HFF-Myc (cell line): ENCODE measurements around the gene SFTPA2.
"Not testable (repeated sequence)": the region's sequence is repeated elsewhere in the genome, so short reads cannot be mapped to it uniquely, and the experiment has no call there.

Experiments
- DNase-seq: peaks from one replicate; pipeline ENCODE4 v3.0.0-alpha.2; 2011; ENCODE audit warnings: low read depth; ENCODE audit errors: extremely low read depth
- H3K4me3 ChIP-seq: replicated peaks from 2 replicates; pipeline ENCODE4 v1.5.1; 2011; ENCODE audit warnings: low read depth, mild to moderate bottlenecking, control low read depth, low read length
- TF ChIP-seq, protein P1 (sequence below): IDR thresholded peaks from 2 replicates; pipeline ENCODE4 v1.5.1; 2012; ENCODE audit warnings: mild to moderate bottlenecking, low read depth, low read length, control low read depth; ENCODE audit errors: missing control alignments

Gene SFTPA2

DNA sequence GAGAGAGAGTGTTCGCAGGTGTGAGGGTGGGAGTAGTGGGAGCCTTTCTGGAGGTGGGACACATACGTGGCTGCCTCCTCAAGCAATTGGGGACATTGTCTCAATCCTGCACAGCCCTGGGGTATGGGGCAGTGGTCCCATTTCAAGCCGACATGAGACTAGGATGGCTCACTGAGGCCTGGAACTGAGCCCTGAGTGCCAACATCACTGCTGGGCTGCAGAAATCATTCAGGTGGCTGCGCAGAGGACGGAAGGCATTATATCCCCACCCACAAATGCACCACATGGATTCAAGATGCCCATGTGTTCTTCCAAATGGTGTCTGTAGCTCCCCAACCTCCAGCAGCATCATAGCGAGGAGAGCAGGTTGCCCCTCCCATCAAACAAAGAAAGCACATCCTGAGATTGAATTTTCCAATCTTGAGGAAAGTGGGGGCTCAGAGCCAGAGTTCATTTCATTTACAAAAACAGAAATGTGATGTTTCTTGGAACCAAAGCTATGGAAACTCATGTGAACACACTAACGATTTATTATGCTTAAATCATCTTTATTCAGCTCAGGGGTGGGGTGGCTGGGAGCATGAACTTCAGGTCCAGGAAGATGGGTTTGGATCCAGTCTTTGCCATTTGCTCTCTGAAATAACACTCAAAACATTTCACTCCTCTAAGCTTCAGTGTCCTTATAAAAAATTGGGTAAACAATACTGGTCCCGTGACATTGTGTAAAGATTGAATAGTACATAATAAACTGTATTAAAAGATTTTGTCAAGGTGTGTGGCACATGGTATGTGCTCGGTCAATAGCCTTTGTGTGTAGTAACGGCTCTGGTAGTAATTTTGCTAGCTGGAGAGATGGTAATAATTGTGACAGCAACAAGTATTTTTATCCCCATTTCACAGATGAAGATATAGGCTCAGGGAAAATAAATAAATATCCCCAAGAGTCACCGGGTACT lies 4.6 kb downstream of the SFTPA2 start:
- DNase-seq, result no peak
- H3K4me3 ChIP-seq, result no peak overlapping the region
- TF ChIP-seq, protein P1, sequence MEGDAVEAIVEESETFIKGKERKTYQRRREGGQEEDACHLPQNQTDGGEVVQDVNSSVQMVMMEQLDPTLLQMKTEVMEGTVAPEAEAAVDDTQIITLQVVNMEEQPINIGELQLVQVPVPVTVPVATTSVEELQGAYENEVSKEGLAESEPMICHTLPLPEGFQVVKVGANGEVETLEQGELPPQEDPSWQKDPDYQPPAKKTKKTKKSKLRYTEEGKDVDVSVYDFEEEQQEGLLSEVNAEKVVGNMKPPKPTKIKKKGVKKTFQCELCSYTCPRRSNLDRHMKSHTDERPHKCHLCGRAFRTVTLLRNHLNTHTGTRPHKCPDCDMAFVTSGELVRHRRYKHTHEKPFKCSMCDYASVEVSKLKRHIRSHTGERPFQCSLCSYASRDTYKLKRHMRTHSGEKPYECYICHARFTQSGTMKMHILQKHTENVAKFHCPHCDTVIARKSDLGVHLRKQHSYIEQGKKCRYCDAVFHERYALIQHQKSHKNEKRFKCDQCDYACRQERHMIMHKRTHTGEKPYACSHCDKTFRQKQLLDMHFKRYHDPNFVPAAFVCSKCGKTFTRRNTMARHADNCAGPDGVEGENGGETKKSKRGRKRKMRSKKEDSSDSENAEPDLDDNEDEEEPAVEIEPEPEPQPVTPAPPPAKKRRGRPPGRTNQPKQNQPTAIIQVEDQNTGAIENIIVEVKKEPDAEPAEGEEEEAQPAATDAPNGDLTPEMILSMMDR, result no peak

DNA sequence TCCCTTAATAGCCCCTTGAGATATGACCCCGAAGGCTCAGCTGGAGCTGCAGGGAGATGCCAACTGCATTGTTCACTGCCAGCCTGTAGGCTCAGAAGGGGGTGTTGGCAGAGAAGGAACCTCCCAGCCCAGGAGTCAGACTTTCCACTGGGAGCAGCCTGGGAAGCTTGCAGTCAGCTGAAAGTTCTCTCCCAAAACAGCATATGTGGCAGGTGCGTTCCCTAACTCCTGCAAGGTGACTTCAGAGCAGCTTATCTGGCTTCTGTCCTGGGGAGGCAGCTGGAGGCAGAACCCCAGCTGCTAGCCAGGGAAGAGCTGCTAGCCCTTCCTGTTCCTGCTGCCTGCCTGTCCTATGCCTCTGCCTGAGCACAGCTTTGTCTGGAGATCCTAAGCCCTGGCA lies 8.1 kb downstream of the SFTPA2 start:
- no peak overlapping the region for H3K4me3 ChIP-seq
- TF ChIP-seq, protein P1, result no peak
- DNase-seq, result no peak

DNA sequence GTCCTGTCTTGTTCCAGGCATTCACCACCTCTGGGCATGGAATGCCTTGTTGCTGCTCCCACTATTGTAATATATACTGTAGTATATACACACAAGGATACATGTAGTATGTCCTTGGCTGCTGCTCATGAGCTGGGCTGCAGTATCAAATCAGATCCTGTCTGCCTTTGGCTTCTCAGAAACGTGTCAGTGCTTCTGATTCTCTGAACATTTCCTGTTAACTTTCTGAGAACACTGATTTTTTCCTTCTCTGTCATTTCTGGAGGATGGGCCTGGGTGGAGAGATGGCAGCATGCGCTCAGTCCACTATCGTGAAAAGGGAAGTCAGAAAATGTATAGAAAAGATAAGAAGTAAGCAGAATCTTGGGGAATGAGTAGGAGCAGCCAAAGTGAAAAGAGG lies 12.2 kb downstream of the SFTPA2 start:
- TF ChIP-seq, protein P1, result no peak
- no peak for DNase-seq
- no peak overlapping the region for H3K4me3 ChIP-seq

DNA sequence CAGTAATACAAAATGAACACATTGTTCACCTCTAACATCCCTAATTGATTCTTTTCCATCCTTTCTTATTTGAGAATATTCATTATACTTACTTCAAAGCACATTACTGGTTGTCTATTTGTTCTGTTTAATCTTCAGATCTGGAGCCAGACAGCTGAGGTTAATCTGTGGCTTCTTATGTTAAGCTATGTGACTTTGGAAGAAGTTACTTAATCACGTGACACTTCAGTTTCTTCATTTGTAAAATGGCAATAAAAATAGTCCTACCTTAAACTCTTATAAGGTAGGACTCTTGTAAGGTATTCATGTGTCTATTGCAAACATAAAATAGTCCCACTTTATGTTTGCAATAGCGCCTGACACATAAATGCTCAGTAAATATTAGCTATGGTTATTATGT lies 13.1 kb downstream of the SFTPA2 start:
- not testable (repeated sequence) for H3K4me3 ChIP-seq, DNase-seq

DNA sequence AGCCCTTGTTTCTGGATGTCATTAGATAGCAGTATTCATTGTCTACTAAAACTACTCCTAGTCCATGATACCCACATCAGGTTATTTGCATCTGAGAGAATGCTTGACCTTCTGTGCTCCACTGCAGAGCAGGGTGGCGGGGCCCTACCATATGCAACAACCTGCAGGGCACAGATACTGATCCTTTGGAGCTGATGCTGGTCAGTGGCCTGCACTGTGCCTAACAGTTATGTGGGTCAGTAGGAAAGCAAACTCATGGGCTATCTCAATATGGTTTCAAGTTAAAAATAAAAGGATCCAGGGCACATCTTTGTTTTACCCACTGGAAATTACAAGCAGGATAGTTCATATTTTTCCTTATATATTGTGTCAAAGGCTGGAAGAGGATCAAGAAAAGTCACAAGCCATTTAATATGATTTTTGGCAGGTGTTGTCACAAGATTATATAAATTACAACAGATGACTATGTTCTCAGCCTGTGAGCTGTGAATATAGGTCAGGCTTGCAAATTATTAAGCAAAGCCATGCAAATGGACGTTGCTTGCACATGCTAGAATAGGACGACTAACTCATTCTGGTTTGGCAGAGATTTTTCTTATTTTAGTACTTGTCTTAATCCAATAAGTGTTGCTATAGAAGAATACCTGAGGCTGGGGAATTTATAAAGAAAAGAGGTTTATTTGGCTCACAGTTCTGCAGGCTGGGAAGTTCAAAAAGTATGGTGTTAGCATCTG lies 15.1 kb downstream of the SFTPA2 start:
- H3K4me3 ChIP-seq, DNase-seq: not testable (repeated sequence)

DNA sequence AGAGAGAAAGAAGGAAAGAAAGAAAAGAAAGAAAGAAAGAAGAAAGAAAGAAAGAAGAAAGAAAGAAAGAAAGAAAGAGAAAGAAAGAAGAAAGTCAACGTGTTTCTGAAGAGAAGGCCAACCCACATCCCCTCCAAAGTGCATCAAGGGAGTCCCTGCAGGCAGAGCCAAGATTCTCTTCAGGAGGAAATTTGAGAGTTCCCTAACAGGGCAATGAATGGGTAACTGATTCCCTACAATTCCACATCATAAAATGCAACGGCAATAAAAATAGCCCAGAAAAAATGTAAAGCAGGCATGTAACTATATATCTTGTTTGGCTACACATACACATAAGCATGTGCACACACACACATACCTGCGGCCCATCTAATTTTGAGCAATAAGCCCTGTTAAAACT lies 15.8 kb downstream of the SFTPA2 start:
- H3K4me3 ChIP-seq, DNase-seq: not testable (repeated sequence)

DNA sequence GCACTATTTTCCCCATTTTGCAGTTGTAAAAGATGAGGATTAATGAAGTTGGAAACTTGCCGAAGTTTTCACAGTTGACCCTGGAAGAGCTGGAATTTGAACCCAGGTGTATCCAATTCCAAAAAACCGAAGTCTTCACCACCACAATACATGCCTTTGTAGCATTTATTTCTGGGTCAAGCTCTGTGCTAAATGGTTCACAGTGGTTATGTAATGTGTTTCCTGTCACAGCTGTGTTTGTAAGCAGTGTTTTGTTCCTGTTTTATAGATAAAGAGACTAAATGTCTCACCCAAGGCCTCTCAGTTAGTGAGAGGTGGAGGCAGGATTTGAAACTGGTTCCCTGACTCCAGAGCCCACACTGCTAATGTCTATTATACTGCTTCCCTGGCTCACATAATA lies 17.6 kb downstream of the SFTPA2 start:
- TF ChIP-seq, protein P1, result no peak
- H3K4me3 ChIP-seq, result no peak overlapping the region
- no peak for DNase-seq

DNA sequence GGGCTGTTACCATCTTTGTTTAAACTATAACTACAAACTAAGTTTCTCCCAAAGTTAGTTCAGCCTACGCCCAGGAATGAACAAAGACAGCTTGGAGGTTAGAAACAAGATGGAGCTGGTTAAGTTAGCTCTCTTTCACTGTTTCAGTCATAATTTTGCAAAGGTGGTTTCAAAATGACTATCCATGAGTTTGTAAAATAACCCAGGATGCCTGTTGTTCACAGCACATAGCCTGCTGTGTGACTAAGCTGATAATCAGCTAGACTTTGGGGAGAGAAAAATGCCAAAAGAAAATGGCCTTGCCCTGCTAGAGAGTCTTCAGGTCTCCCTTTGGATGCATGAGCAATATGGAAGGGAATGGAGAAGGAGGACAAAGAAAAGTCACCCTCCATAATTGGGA lies 19.3 kb downstream of the SFTPA2 start:
- not testable (repeated sequence) for DNase-seq, H3K4me3 ChIP-seq

DNA sequence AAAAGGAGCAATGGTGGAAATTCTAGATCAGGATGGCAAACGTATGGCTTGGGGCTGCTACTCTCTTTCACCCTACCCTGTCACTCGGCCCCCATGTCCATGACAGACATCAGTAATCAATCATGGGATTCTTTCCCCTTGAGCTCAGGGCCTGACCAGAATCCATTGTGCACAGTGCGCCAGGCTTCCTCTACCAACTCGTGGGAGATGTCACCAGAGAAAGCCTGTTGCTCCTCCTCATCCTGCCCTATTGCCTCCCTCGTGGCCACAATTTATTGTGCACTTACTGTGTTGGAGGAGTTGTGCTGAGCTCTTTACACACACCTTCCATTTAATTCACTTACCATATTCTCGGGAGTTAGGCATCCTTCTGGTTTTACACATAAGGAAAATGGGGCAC lies 21.9 kb downstream of the SFTPA2 start:
- not testable (repeated sequence) for DNase-seq, H3K4me3 ChIP-seq

DNA sequence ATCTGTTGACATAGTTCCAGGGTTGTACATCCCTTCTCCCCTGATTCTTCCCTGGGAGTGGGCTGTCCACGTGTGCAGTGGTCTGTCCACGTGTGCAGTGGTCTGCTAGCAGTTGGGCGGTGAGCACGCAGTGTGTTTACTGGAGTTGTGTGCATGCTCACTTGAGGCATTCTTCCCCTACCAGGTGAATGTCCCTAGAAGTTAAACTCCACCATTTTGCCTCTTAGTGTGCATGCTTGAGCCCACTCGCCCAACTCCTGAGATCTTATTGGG lies 26.4 kb downstream of the SFTPA2 start:
- not testable (repeated sequence) for H3K4me3 ChIP-seq, DNase-seq

DNA sequence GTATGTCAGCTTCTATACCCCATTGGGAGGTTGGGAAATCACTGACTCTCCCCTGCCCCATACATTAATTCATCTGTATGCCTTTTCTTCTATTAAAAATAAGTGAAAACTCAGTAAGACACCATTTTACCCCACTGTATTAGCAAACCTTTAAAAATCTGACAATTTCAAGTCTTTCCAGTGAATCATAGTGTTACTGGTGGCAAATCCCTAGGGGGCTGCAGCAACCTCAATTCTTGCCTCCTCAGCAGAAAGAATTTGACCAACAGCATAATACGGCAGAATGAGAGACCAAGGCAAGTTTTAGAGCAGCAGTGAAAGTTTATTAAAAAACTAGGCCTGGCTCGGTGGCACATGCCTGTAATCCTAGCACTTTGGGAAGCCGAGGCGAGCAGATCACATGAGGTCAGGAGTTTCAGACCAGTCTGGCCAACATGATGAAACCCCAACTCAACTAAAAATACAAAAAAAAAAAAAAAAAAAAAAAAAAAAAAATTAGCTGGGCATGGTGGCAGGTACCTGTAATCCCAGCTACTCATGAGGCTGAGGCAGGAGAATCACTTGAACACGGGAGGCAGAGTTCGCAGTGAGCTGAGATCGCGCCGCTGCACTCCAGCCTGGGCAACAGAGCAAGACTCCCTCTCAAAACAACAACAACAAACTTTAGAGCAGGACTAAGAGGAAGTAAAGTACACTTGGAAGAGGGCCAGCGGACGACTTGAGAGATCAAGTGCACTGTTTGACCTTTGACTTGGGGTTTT lies 26.9 kb downstream of the SFTPA2 start:
- H3K4me3 ChIP-seq, DNase-seq: not testable (repeated sequence)

DNA sequence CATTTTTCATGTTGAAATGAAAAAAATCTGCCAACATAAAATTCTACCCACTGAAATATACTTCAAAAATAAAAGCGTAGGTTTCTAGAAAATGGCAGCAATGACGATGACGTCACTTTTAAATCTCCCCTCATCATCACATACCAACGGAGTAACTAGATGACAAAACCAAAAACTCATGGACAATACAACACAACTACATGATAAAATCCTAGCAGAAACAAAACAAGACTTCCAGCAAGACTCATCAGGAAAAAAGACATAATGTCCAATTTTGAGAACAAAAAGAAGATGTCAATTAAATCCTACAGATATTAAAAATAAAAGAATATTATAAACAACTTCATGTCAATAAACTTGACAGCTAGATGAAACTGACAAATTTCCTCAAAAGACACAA lies 31.9 kb downstream of the SFTPA2 start:
- not testable (repeated sequence) for H3K4me3 ChIP-seq, DNase-seq
